Subcutaneous adipose tissue (tissue), 4 donors: Measurements from ENCODE around the gene HRH2. TPM values are rescaled to one million over a fixed set of nuclear protein-coding genes. Genes with fewer than 3 reads are reported as not detected.

Source experiments
- total RNA-seq, 4 donors: library from RNA; depleted of rRNA; stranded (reverse); fragments of >200 nt; gene quantifications; one replicate each; pipeline ENCODE4 v1.1.0, GENCODE V29; 2016
- TF ChIP-seq, protein P1 (sequence below): fragments of 450-650 bp; IDR thresholded peaks from one replicate; pipeline ENCODE4 v1.5.1; 2016; ENCODE audit warnings: low read depth, mild to moderate bottlenecking, control low read depth, antibody characterized with exemption, moderate library complexity

Gene HRH2
- total RNA-seq, 4 donors from 2014 or later = 2.4 to 6.5 (median 5.5) TPM

DNA sequence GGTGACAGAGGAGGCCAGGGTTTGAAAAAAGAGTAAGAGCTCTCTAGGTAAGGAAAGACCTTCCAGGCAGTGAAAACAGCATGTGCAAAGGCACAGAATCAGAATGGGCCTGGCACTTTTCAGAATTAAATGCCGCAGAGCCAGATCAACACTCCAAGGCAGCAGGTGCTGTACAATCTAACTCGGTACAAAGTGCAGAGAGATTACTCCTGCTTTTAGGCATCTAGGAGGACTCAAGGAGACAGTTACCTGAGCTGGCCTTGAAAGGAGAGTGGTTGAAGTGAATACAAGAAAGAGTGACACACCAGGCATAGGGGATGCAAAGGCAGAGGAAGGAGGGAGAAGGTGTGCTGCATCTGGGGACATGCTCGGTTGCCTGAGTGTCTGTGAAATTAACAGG, 21.5 kb downstream of the HRH2 start:
- TF ChIP-seq, protein P1, sequence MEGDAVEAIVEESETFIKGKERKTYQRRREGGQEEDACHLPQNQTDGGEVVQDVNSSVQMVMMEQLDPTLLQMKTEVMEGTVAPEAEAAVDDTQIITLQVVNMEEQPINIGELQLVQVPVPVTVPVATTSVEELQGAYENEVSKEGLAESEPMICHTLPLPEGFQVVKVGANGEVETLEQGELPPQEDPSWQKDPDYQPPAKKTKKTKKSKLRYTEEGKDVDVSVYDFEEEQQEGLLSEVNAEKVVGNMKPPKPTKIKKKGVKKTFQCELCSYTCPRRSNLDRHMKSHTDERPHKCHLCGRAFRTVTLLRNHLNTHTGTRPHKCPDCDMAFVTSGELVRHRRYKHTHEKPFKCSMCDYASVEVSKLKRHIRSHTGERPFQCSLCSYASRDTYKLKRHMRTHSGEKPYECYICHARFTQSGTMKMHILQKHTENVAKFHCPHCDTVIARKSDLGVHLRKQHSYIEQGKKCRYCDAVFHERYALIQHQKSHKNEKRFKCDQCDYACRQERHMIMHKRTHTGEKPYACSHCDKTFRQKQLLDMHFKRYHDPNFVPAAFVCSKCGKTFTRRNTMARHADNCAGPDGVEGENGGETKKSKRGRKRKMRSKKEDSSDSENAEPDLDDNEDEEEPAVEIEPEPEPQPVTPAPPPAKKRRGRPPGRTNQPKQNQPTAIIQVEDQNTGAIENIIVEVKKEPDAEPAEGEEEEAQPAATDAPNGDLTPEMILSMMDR = no peak

DNA sequence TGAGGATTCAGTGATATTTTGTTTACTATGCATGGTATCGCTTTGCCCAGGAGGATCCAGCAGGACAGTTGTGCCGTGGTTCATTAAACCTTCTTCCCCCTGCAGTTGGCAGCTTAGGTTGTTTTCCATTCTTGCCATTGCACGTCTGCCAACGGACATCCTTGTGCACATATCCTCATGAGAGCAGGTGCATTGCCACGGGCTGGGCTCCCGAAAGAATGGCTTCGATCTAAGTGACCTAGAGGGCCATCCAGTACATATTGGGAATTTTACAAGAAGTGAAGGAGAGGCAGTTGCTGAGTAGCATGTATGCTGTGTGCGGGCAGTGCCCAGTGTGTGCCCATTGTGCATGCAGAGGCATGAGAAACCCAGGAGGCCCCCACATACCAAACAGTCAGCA, 22.1 kb downstream of the HRH2 start:
- TF ChIP-seq, protein P1 = no peak

DNA sequence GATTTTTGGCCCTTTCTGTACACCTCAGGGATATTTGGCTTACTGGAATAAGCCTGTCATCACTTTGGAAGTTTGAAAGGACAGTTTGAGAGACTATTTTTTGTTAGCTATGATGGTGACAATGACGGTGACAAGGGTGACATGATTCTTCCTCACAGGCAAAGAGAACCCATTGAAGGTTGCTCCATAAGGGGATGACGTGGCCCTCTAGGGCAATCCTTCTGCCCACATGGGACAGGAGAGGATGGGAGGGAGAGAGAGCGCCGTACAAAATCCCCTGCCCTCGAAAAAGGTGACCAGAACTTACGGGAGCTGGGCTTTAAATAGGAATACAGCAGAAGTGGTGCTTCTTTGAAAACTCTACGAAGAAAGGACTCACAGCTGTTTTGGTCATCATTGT, 22.6 kb downstream of the HRH2 start:
- TF ChIP-seq, protein P1 = no peak

DNA sequence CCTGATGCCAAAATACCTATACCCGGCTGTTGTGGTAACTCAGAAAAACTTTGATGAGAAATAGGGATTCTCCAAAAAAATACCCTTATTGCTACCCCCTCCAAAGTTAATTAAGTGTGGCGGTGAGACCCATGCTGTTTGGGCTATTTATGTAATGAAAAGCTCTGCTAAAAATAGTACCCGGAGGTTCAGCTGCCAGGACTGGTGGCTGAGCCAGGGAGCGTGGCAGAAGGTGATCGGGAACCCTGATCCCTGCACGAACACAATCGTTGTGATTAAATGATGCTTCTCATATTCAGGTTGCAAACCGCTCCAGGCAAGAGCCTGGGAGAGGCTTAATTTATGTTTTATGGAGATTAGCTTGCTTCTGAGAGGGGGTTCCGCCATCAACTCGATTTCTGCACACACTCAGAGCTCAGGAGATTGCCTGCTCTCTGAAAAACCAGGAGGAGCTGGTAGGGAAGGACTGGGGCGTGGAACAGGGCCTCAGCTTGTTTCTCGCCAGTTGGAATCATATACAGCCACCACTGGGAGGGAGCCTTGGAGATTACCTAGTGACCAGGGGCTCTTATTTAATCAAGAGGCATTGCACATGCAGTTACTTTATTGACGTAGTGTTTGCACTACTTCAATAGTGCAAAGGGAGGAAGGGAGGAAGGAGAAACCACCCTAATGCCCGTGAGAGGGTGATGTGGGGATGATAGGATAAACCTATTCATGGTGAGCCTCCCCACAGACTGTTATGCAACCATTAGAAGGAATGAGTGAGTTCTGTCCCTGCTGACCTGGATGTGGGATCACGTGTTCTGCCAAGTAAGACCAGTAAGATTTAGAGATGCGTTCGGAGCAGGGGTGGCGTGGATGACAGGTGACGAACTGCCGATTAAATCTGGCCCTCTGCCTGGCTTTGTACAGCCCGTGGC, 23.4 kb downstream of the HRH2 start:
- TF ChIP-seq, protein P1 = no peak

DNA sequence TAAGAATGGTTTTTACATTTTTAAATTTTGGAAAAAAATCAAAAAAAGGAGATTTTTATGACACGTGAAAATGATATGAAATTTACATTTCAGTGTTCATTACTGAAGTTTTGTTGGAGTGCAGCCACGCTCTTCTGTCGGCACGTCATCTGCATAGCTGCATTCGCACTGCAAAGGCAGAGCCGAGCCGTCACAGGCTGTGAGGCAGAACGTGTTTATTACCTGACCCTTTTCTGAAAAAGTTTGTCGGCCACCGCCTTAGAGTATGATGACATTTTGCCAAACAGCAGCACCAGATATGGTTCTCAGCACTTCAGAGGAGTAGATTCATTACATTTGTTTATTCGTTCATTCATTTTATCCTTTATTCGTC, 24.1 kb downstream of the HRH2 start:
- TF ChIP-seq, protein P1 = no peak

DNA sequence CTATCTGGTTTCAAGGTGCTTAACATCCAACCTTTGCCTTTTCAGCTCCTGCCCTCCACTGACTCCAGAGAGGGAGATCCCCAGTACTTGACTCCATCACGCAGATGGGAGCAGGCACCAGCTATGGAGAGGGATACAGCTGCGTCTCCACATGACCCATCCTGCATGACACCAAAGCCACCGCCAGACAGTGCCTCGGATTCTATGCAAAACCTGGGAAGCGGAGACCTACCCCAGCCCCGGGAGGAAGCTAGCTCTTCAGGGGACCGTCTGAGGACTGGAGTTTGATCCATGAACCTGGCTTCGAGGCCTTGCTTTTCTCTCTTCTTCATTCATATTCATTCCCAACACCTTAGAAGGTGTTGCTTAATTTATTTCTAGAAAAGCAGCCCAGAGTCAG, 24.8 kb downstream of the HRH2 start:
- TF ChIP-seq, protein P1 = no peak

DNA sequence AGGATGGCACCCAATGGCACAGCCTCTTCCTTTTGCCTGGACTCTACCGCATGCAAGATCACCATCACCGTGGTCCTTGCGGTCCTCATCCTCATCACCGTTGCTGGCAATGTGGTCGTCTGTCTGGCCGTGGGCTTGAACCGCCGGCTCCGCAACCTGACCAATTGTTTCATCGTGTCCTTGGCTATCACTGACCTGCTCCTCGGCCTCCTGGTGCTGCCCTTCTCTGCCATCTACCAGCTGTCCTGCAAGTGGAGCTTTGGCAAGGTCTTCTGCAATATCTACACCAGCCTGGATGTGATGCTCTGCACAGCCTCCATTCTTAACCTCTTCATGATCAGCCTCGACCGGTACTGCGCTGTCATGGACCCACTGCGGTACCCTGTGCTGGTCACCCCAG, 25.4 kb downstream of the HRH2 start:
- TF ChIP-seq, protein P1 = no peak
